K562 (cell line): Measurements from ENCODE around the gene STIL. TPM values are rescaled to one million over a fixed set of nuclear protein-coding genes. Genes with fewer than 3 reads are reported as not detected.
A peak's percentile ranks its signal among the peaks of the same experiment; 100 is the strongest.

Experiments used
- ATAC-seq: fragments of 200-7000 bp; cut with Tn5 transposase; 3 replicates; pipeline ENCODE4 v1.9.1; 2020; ENCODE audit warnings: moderate library complexity
- BruUV-seq: library from RNA; stranded (reverse); fragments of 400-500 nt; replicated peaks from 2 replicates; lab custom pipeline; 2021; lab: Mats Ljungman, UMichigan
- CTCF ChIA-PET: fragments of 300-600 bp; formaldehyde crosslinking; extraction: SDS; loops from one replicate; lab custom pipeline; 2021; ENCODE audit warnings: low intra/inter-chr PET ratio; lab: Yijun Ruan, JAX
- POLR2A ChIA-PET: fragments of 300-600, 350-650 bp; sonication (Branson Sonifier 250); formaldehyde crosslinking; extraction: SDS; loops from one replicate; lab custom pipeline; 2021; ENCODE audit warnings: antibody characterized with exemption, inconsistent platforms; lab: Yijun Ruan, JAX
- DNase-seq, 4 experiments: peaks; one replicate each; pipeline versions ENCODE4 v3.0.0 to v3.0.0-alpha.2; 2011 to 2018; ENCODE audit warnings: low spot score in 3 of 4, mixed read lengths in 3 of 4; ENCODE audit errors: extremely low read depth in 1 of 4
- FAIRE-seq: peaks from 2 replicates; lab custom pipeline; 2011; peaks lifted over from hg19 to GRCh38; lab: Jason Lieb, UNC
- H2AFZ ChIP-seq: 2 replicates; pipeline ENCODE4 v1.6.0; 2011; ENCODE audit warnings: low read depth, low read length, control low read depth, inconsistent platforms
- H3K27ac ChIP-seq: fragments of 200-600 bp; 3 replicates; pipeline ENCODE4 v1.8.0; 2011; ENCODE audit warnings: low read depth, mild to moderate bottlenecking, control low read depth, inconsistent platforms, low read length, moderate library complexity, mixed read lengths; ENCODE audit errors: extremely low read depth
- H3K27me3 ChIP-seq, 2 experiments: fragments of 300-600 bp in 1 of 2; 2 replicates in 1 of 2; 3 replicates in 1 of 2; pipeline versions ENCODE4 v1.6.0 to v1.8.0; 2011; ENCODE audit warnings: inconsistent platforms in 2 of 2, low read length in 2 of 2, mild to moderate bottlenecking in 1 of 2, mixed read lengths in 1 of 2, moderate library complexity in 1 of 2; ENCODE audit not compliant: control insufficient read depth in 2 of 2, insufficient read depth in 2 of 2
- H3K36me3 ChIP-seq: fragments of 300-600 bp; 3 replicates; pipeline ENCODE4 v1.8.0; 2011; ENCODE audit warnings: mild to moderate bottlenecking, low read length, inconsistent platforms; ENCODE audit not compliant: control insufficient read depth, insufficient read depth
- H3K4me1 ChIP-seq, 2 experiments: fragments of 200-600 bp in 1 of 2; replicated peaks in 1 of 2; 2 replicates in 1 of 2; 3 replicates in 1 of 2; pipeline versions ENCODE4 v1.5.1 to v1.8.0; 2011; ENCODE audit warnings: inconsistent platforms in 2 of 2, low read length in 2 of 2, mild to moderate bottlenecking in 1 of 2, mixed read lengths in 1 of 2, moderate library complexity in 1 of 2; ENCODE audit not compliant: control insufficient read depth in 2 of 2, insufficient read depth in 2 of 2
- H3K4me2 ChIP-seq: 2 replicates; pipeline ENCODE4 v1.6.1; 2011; ENCODE audit warnings: low read length, control low read depth, inconsistent platforms, mixed read lengths; ENCODE audit not compliant: insufficient read depth
- H3K4me3 ChIP-seq: fragments of 200-600 bp; sonication (generic), shearing (Covaris generic); 2 replicates; pipeline ENCODE4 v1.5.1; 2016; ENCODE audit warnings: control low read depth, inconsistent platforms
- H3K79me2 ChIP-seq: fragments of 200-600 bp; 3 replicates; pipeline ENCODE4 v1.8.0; 2011; ENCODE audit warnings: low read length, inconsistent platforms; ENCODE audit not compliant: control insufficient read depth, insufficient read depth
- H3K9ac ChIP-seq, 2 experiments: 2 replicates each; pipeline versions ENCODE4 v1.6.0 to v1.6.1; 2011; ENCODE audit warnings: low read depth in 2 of 2, low read length in 2 of 2, control low read depth in 1 of 2, inconsistent platforms in 1 of 2, mild to moderate bottlenecking in 1 of 2, mixed read lengths in 1 of 2; ENCODE audit not compliant: insufficient read depth in 1 of 2
- H3K9me1 ChIP-seq: one replicate; pipeline ENCODE4 v1.6.0; 2011; ENCODE audit warnings: inconsistent platforms, mild to moderate bottlenecking, low read length, moderate library complexity; ENCODE audit not compliant: control insufficient read depth, insufficient read depth
- H3K9me3 ChIP-seq: replicated peaks from 2 replicates; pipeline ENCODE4 v1.5.1; 2011; ENCODE audit warnings: low read depth, low read length, inconsistent platforms; ENCODE audit not compliant: control insufficient read depth, insufficient read depth
- H4K20me1 ChIP-seq: replicated peaks from 2 replicates; pipeline ENCODE4 v1.6.1; 2011; ENCODE audit warnings: low read length, inconsistent platforms, mixed read lengths; ENCODE audit not compliant: control insufficient read depth, insufficient read depth
- BCL6 ChIP-seq: fragments of 250-450 bp; sonication (Bioruptor Pico); IDR thresholded peaks from 2 replicates; pipeline ENCODE4 v1.4.0; 2020
- C11orf30 ChIP-seq: fragments of 450-650 bp; IDR thresholded peaks from 2 replicates; pipeline ENCODE4 v1.6.1; 2016; ENCODE audit warnings: low read depth, mild to moderate bottlenecking
- CCAR2 ChIP-seq: fragments of 200-400 bp; formaldehyde crosslinking; IDR thresholded peaks from 2 replicates; pipeline ENCODE4 v1.6.1; 2017; ENCODE audit warnings: mild to moderate bottlenecking, low read depth, low read length
- CEBPG ChIP-seq, 3 experiments: fragments of 200-800 bp in 1 of 3; sonication (Bioruptor generic) in 1 of 3; sonication (generic) in 1 of 3; formaldehyde crosslinking in 1 of 3; IDR thresholded peaks in 2 of 3; conservative IDR thresholded peaks in 1 of 3; 2 replicates each; pipeline versions ENCODE4 v1.6.1 to v1.8.0; 2016 to 2022; ENCODE audit warnings: missing compliant biosample characterization in 2 of 3, missing genetic modification characterization in 2 of 3, mild to moderate bottlenecking in 1 of 3, missing genetic modification reagents in 1 of 3
- MAFF ChIP-seq: IDR thresholded peaks from 2 replicates; pipeline ENCODE4 v1.6.1; 2012; ENCODE audit warnings: low read length, improper control_type of control experiment
- MAFG ChIP-seq: fragments of 450-650 bp; conservative IDR thresholded peaks from 2 replicates; pipeline ENCODE4 v1.6.1; 2016; ENCODE audit warnings: missing genetic modification characterization, missing compliant biosample characterization
- MAFK ChIP-seq: IDR thresholded peaks from 2 replicates; pipeline ENCODE4 v1.6.1; 2011; ENCODE audit warnings: low read length, improper control_type of control experiment
- YBX1 ChIP-seq: fragments of 450-650 bp; IDR thresholded peaks from 2 replicates; pipeline ENCODE4 v1.7.1; 2016; ENCODE audit warnings: mild to moderate bottlenecking
- ZNF316 ChIP-seq: fragments of 450-650 bp; IDR thresholded peaks from 2 replicates; pipeline ENCODE4 v1.6.1; 2016
- WGBS: fragments of 100-300 bp; shearing (Covaris generic); methylation state at CpG from one replicate; pipeline ENCODE4 v1.1.6; 2016; ENCODE audit warnings: low coverage, mixed read lengths; ENCODE audit not compliant: insufficient coverage; ENCODE audit errors: missing lambda C conversion rate; 5-methylcytosine and 5-hydroxymethylcytosine counted together
- in situ Hi-C: fragments of 300-500 bp; cut with MboI; formaldehyde crosslinking; loops from 4 replicates; pipeline ENCODE4 v1.15.0; 2018; ENCODE audit warnings: inconsistent platforms, mixed read lengths
- intact Hi-C: fragments of 100-400 bp; cut with micrococcal nuclease; formaldehyde crosslinking; loops from 2 replicates; pipeline ENCODE4 v1.14.2; 2022
- polyA plus RNA-seq, 8 experiments: library from polyadenylated mRNA; depleted of rRNA in 4 of 8; stranded (reverse) in 5 of 8; unstranded in 3 of 8; fragments of >200 nt; fragmentation: Nextera tagmentation in 2 of 8; fragmentation: Illumina TruSeq in 1 of 8; extraction: Ambion mirVana in 2 of 8; extraction: Trizol in 1 of 8; gene quantifications; 2 replicates each; pipeline versions ENCODE4 v1.2.1 to v1.2.3, GENCODE V29; 2011 to 2014; ENCODE audit warnings: inconsistent platforms in 1 of 8, missing spikeins in 1 of 8
- total RNA-seq, 7 experiments: library from RNA; depleted of rRNA in 6 of 7; stranded (reverse); fragments of >200 nt in 6 of 7; fragmentation: Illumina TruSeq in 2 of 7; extraction: Trizol in 2 of 7; gene quantifications; 2 replicates each; pipeline versions ENCODE4 v1.2.1 to v1.2.3, GENCODE V29; 2011 to 2021; ENCODE audit warnings: low replicate concordance in 1 of 7

Gene STIL
- total and polyA plus RNA-seq, 9 of the 15 experiments (the other 6 are each of a cell fraction or from before 2014, with no cell fraction given), result 10.5 to 77.4 (median 39.6) TPM

DNA sequence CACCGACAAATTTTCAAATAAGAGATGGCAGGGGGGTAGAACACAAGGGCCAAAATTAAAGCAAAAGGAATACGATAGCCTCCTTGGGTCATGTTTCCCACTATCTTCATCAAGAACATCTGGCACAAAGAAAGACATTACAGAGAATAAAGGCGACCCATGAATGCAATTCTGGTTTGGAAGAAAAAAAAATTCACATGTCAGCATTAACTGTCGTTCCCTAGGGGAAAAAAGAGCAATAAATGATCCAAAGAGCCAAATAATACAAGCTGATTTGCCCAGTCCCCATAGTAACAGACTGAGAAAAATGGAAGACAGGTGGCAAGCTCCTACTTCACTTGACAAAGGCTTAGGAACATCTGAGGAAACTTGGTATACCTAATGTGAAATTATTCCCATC is 4.5 kb downstream of the STIL start:
- ChIA-PET POLR2A (interaction anchor here (0.9 to 18.5 kb wide), 3 partner anchors 12 to 36 kb away, joined by 3 to 318 read pairs (median 5); partner anchors contain the start of gene CMPK1), CTCF (no interaction called here)
- no peak for DNase-seq
- in situ Hi-C loops (no loop called here), intact Hi-C loops (no loop called here)
- H3K4me3 ChIP-seq, result no peak overlapping the region
- no peak for ATAC-seq
- BruUV-seq, result no TSS peak
- no peak for FAIRE-seq
- WGBS, result 94% methylated on average over 4 of the region's 4 CpGs
- H3K79me2 ChIP-seq, result peaks cover 71% of the 10 kb centered on the region
- H3K9me3 ChIP-seq, result no peaks in the 10 kb centered on the region
- H4K20me1 ChIP-seq, result no peaks in the 10 kb centered on the region
- H3K9me1 ChIP-seq, result peaks cover 3% of the 10 kb centered on the region
- peaks cover 78% of the 10 kb centered on the region for H3K36me3 ChIP-seq
- TF ChIP-seq CCAR2, result no peak
- TF ChIP-seq MAFF, result peak; percentile 81
- no peak for TF ChIP-seq CEBPG (CRISPR knock-in tag; IDR thresholded peaks at IDR 0.05)
- TF ChIP-seq CEBPG (tag; conservative IDR thresholded peaks at IDR 0.05 in 1 of 2, IDR thresholded peaks at IDR 0.05 in 1 of 2), result no peak
- TF ChIP-seq C11orf30, result peak; percentile 78
- no peak for TF ChIP-seq YBX1
- peak; percentile 74 for TF ChIP-seq MAFG (tag)
- peak; percentile 62 for TF ChIP-seq MAFK
- TF ChIP-seq ZNF316, result peak; percentile 91
- no peak for TF ChIP-seq BCL6 (CRISPR knock-in tag)
- H3K27me3 ChIP-seq, result no peaks in the 10 kb centered on the region
- no peak overlapping the region for H3K9ac ChIP-seq
- peaks cover 5 to 8% of the 10 kb centered on the region in 2 experiments; a peak in 2 of 5 replicates for H3K4me1 ChIP-seq
- no peak overlapping the region for H3K27ac ChIP-seq
- no peak overlapping the region for H2AFZ ChIP-seq
- no peak overlapping the region for H3K4me2 ChIP-seq
